ENCODE results near the gene PTPRN2.

The PTPRN2 gene

DNA sequence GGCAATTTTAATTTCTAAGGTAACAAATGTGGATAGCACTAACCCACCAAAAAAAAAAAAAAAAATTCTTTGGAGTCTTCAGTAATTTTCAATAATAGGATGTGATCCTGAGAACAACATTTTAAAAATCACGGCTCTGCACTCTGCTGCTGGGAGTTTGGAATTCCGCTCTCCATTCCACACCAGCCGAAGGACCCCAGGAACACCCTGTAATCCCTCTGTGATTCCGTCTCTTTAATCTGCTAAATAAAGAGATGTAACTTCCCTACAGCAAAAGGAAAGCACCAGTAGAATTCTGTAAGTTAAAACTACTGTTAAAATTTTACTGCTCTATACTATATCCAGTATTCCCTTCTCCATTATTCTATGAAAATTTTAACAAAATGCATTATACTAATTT lies 284.5 kb downstream of the PTPRN2 start:
- TF ChIP-seq, protein P1, sequence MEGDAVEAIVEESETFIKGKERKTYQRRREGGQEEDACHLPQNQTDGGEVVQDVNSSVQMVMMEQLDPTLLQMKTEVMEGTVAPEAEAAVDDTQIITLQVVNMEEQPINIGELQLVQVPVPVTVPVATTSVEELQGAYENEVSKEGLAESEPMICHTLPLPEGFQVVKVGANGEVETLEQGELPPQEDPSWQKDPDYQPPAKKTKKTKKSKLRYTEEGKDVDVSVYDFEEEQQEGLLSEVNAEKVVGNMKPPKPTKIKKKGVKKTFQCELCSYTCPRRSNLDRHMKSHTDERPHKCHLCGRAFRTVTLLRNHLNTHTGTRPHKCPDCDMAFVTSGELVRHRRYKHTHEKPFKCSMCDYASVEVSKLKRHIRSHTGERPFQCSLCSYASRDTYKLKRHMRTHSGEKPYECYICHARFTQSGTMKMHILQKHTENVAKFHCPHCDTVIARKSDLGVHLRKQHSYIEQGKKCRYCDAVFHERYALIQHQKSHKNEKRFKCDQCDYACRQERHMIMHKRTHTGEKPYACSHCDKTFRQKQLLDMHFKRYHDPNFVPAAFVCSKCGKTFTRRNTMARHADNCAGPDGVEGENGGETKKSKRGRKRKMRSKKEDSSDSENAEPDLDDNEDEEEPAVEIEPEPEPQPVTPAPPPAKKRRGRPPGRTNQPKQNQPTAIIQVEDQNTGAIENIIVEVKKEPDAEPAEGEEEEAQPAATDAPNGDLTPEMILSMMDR (IDR thresholded peaks at IDR 0.05; ENCODE audit: insufficient read depth, low read length, missing control alignments), result no peak
- POLR2A ChIA-PET, result no interaction called here
- CTCF ChIA-PET, result no interaction called here
- H3K4me3 ChIP-seq (ENCODE audit: low read depth, low read length), result no peak overlapping the region
- no peak for DNase-seq (ENCODE audit: low read depth, low spot score)

DNA sequence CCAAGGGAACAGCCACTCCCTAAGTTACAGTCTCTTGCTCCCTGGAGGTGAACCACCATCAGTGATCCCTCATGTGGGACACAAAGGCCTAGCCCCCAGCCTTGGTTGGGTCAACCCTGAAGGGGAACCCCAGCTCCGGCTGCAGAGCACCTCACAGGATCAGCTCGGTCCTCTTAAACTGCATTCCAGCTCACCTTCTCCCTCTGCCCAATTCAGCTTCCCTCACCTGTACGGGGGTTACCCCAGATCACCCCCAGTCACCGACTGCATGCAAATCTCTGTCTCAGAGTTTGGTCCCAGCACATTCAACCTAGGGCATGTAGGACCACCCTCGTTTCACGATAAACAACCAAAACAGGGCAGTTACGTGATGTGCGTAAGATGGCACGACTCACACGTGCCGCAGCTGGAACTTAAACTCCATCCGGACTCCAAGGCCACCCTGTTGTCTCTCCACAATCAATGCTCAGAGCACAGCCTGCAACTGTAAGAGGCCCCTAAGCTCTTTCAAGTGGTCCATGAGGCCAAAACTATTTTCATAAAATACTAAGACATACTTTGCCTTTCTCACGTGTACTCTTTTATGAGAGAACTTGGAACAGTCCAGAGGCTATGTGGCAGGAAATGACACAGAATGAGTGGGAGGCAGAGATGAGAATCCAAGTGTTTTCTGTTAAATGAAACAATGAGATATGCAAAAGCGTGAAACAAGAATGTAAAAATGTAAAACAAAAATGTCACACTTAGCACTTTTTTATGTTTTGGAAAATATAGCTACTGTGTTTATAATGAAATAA lies 285.2 kb downstream of the PTPRN2 start:
- CTCF ChIA-PET, result no interaction called here
- no peak overlapping the region for H3K4me3 ChIP-seq (ENCODE audit: low read depth, low read length)
- POLR2A ChIA-PET, result no interaction called here
- TF ChIP-seq, protein P1 (IDR thresholded peaks at IDR 0.05; ENCODE audit: insufficient read depth, low read length, missing control alignments), result no peak
- no peak for DNase-seq (ENCODE audit: low read depth, low spot score)

DNA sequence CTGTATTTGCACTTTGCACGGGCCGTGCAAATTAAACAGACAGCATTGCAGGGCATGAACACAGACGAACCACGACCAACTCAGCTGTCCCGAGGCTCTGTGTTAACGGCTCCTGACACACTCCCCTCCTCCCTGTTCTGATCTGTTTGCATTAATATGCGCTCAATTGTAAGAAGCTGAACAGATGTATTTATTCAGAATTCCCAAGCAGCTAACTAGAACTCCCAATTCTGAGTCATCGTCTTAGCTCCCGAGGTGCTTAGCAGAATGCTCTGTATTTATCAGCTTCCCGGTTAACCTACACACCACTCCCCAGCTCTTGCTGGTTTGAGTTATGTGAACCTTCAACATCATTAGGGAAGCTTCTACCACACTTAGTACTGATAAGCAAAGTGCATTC lies 286.4 kb downstream of the PTPRN2 start:
- ChIA-PET CTCF (no interaction called here), POLR2A (no interaction called here)
- TF ChIP-seq, protein P1 (IDR thresholded peaks at IDR 0.05; ENCODE audit: insufficient read depth, low read length, missing control alignments), result no peak
- H3K4me3 ChIP-seq (ENCODE audit: low read depth, low read length), result no peak overlapping the region
- no peak for DNase-seq (ENCODE audit: low read depth, low spot score)

DNA sequence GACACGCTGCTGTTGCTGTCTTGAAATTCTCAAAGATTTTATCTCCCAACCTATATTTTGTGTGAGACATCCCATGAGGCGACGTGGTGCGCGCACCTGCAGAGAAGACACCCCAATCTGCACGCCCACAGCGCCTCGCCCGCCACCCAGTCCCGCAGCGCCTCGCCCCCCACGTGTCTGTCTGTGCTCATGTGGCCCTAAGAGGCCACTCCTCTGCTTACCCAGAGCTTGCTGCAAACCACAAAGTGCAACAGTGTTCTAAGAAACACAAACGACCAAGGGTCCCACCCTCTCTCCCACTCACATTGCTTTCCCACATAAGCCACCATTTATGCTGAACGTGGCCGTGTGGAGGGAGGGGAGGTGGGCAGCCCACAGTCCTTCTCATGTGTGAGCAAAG lies 287.2 kb downstream of the PTPRN2 start:
- TF ChIP-seq, protein P1 (IDR thresholded peaks at IDR 0.05; ENCODE audit: insufficient read depth, low read length, missing control alignments), result no peak
- POLR2A ChIA-PET, result no interaction called here
- no peak for DNase-seq (ENCODE audit: low read depth, low spot score)

DNA sequence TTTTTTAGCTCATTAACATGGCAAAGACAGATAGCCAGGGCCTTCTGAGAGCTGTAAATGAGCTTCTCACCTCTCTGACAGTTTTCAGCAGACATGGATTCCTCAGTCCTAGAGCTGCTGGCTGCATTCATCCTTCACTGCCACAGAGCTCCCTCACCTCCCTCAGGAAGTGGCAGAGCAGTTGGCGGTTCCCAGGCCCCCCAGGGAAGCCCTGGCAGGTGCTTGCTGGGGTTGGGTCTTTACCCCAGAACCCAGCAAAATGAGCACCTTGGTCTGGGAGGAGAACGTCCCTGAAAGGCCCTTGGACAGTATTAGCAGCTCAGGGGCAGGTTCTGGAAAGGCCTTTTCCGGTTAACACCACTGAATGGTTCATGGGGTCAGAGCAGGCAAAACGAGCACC lies 288.0 kb downstream of the PTPRN2 start:
- DNase-seq (ENCODE audit: low read depth, low spot score), result no peak
- no peak overlapping the region for H3K4me3 ChIP-seq (ENCODE audit: low read depth, low read length)
- TF ChIP-seq, protein P1 (IDR thresholded peaks at IDR 0.05; ENCODE audit: insufficient read depth, low read length, missing control alignments), result no peak
- POLR2A ChIA-PET, result no interaction called here
- CTCF ChIA-PET, result no interaction called here

More for the DNA sequence above, 287.2 kb downstream of the PTPRN2 start:
- H3K4me3 ChIP-seq (ENCODE audit: low read depth, low read length), result no peak overlapping the region
- CTCF ChIA-PET, result no interaction called here

DNA sequence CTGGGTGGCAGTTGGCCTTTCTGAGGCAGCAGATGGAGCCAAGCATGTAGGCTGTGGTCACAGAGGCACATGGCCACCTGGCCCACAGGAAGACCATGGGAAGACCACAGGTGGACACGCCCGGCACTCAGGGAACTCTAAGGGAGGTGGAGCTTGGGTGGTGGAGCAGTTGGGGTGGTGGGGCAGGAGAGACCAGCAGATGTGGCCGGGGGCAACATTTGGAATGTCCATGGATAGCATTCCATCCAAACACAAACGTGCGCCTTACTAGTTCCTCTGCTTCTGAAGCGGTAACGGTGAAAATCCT lies 290.9 kb downstream of the PTPRN2 start:
- no peak for DNase-seq (ENCODE audit: low read depth, low spot score)
- CTCF ChIA-PET, result no interaction called here
- no peak overlapping the region for H3K4me3 ChIP-seq (ENCODE audit: low read depth, low read length)
- TF ChIP-seq, protein P1 (IDR thresholded peaks at IDR 0.05; ENCODE audit: insufficient read depth, low read length, missing control alignments), result no peak
- POLR2A ChIA-PET, result no interaction called here

All from AG04449 (cell line).